Frontal cortex (tissue), 4 donors: ENCODE data around the gene FAM89A. TPM values are rescaled to one million over a fixed set of nuclear protein-coding genes. Genes with fewer than 3 reads are reported as not detected.

Experiments
- DNase-seq, 2 donors: peaks; one replicate each; pipeline ENCODE4 v3.0.0; 2012; ENCODE audit warnings: low spot score in 2 of 2
- FAIRE-seq: peaks from 2 replicates; lab custom pipeline; 2012; peaks lifted over from hg19 to GRCh38; lab: Jason Lieb, UNC
- total RNA-seq: library from RNA; depleted of rRNA; stranded (reverse); fragments of >200 nt; gene quantifications from one replicate; pipeline ENCODE4 v1.2.3, GENCODE V29; 2014
- donor health status: control.
- donor health status: control.
- donor health status: control.

The FAM89A gene
- 2.9 TPM for total RNA-seq

DNA sequence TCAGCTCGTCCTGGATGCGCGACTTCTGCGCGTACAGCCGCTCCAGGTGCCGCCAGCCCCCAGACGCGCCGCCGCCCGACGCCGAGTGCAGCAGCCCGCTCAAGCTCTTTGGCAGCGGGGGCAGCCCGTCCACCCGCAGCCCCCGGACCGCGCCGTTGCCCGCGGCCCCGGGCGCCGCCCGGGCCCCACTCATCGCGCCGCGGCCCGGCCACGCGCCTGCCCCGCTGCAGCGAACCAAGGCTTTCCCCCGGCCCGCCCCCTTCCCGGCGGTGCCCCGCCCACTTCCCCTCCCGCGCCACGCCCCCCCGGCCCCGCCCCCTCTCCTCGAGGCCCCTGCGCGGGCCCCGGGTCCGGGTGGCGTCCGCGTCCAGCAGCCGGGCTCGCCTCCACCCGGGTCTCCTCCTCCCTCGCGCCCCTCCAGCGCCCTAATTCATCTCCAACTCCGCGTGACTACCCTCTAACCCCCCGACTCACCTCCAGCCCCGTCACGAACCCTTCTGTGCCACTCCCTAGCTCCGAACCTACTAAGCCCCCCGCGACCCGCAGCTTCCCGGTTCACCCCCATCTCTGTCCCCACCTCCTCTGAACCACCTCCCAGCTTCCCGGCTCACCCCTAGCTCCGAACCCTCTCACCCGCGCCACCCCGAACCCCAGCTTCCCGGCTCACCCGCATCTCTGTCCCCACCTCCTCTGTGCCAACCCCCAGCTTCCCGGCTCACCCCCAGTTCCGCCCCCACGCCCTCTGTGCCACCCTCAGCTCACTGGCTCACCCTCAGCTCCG is at the start of gene FAM89A:
TSS of gene FAM89A (minus strand) at position 236 of the 781 bp plus-strand sequence. CDS start at position 193, 43 bp downstream.
- DNase-seq (peak; percentile 87 to 90), FAIRE-seq (no peak)

DNA sequence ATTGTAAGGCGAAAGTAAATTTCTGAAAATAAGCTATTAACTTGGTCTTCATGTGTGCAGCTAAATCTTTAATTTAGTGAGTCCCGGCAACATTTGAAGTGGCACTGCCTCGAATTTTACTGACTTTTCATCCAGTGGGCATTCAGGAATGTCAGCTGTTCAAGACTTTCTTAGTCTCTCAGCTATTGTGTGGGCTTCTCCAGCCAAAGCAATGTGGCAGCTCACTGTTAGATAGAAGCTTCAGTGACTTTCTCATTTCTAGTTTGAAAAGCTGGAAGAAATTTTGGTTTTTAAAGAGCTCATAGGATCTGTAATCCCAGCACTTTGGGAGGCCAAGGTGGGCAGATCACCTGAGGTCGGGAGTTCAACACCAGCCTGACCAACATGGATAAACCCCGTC is 44.3 kb upstream of the FAM89A start:
- FAIRE-seq = no peak
- DNase-seq = no peak

DNA sequence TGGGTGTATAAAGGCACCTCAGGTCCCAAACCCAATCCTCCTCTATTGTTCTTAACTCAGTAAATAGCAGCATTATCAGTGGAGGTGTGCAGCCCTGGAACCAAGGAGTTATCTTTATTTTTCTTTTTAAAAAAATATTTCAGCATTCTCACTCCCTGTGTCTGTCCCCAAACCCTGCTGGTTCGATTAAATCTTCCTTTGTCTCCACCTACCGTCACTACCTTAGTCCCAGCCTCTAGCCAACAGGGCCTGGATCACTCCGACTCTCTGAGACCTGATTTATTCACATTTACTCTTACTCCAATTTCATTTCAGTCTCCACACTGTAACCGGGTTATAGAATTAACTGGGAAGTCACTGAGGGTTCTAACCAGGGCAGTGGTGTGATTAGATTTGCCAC is 39.1 kb upstream of the FAM89A start:
- DNase-seq = no peak
- FAIRE-seq = no peak

GRCh38 chr1:231078250-231078649 is 38.2 kb upstream of the FAM89A start:
- FAIRE-seq (no peak), DNase-seq (no peak)

DNA sequence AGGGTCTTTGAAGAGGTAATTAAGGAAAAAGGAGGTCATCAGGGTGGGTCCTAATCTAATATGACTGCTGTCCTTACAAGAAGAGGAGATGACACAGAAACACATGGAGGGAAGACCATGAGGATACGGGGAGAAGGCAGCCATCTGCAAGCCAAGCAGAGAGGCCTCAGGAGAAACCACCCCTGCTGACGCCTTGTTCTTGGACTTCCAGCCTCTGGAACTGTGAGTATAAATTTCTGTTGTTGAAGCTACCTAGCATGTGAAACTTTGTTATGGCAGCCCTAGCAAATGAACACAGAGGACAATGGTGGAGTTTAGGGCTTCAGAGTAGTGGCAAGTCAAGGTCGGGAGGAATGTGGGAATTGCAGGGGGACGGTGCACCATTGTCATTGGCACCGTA is 36.7 kb upstream of the FAM89A start:
- no peak for FAIRE-seq
- DNase-seq = no peak

- FAIRE-seq = no peak
These were observed 35.4 kb upstream of the FAM89A start for GRCh38 chr1:231075497-231075896.

GRCh38 chr1:231075020-231075419 is 35.0 kb upstream of the FAM89A start:
- DNase-seq = no peak
- FAIRE-seq = no peak

More at GRCh38 chr1:231075497-231075896, 35.4 kb upstream of the FAM89A start:
- no peak for DNase-seq

DNA sequence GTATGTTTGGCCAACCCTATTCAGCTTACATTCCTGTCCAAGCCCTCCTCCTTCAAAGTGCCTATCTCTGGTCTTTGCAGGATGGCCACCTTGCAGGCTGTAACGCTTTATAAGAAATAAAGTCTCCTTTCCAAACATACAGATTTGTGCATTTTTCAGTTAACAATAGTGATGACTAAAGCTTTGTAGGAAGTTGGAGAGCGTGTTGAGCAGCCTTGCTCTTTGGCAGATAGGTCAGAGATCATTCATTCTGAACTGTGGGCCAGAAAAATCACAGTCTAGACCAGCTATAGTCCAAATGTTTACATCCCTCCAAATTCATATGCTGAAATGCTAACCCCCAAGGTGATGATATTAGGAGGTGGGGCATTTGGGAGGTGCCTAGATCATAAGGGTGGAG is 34.0 kb upstream of the FAM89A start:
- DNase-seq (no peak), FAIRE-seq (no peak)

DNA sequence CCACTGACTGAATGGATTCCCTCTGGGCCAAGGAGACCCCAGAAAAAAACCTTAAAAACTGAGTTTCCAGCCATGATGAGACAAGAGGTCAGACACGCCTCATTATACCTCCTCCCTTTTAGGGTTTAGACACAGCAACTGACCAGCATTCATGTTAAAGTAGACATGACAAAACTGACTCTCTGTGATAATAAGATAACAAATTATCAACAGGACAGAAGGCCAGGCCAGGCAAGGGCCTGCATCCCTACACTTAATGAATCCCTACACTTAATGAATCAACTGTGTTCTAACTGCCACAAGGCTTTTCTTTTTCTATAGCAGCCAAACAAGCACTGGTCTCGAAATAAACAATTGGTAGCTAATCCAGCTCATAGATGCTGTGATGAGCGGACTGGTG is 33.3 kb upstream of the FAM89A start:
- no peak for DNase-seq
- FAIRE-seq = no peak

- DNase-seq (no peak), FAIRE-seq (no peak)
These were observed 32.5 kb upstream of the FAM89A start for GRCh38 chr1:231072502-231073094.

DNA sequence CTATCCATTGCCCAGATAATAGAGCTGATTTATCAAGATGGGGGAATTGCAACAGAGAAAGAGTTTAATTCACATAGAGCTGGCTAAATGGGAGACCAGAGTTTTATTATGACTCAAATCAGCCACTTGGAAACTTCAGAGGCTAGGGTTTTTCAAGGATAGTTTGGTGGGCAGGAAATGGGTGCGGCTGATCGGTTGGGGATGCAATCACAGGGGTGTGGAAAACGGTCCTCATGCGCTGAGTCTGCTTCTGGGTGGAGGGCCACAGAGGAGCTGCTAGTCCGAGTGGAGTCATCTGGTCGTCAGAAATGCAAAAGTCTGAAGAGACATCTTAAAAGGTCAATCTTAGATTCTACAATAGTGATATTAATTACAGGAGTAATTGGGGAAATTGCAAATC is 32.0 kb upstream of the FAM89A start:
- no peak for FAIRE-seq
- DNase-seq = no peak

DNA sequence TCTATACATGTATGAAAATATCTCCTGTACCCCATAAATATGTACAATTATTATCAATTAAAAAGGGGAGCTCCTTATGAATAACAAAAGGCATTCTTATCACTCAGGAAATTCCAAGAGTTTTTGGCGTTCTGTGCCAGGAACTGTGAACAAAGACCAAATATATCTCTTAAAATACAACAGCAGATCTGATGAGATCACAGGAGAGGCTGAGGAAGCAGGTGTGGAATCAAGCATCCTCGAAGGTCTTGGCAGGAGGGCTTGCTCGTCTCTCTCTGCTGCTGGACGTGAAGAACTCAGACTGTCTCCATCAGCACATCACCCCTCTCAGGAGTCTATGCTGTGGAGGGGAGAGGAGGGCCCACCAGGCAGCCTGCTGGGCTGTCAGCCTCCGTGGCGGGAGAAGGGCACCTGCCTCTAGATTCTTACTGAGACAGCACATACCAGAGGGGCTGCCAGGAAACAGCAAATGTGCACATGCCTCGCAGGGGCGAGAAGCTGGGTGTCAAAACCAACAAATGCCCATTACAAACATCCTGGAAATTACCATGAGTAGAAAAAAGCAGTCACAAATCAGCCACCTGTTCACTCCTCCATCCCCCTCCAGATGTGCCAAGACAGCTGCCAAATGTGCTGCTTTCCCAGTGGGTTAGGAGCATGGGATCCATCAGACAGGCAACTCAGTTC is 30.8 kb upstream of the FAM89A start:
- DNase-seq (no peak), FAIRE-seq (no peak)

DNA sequence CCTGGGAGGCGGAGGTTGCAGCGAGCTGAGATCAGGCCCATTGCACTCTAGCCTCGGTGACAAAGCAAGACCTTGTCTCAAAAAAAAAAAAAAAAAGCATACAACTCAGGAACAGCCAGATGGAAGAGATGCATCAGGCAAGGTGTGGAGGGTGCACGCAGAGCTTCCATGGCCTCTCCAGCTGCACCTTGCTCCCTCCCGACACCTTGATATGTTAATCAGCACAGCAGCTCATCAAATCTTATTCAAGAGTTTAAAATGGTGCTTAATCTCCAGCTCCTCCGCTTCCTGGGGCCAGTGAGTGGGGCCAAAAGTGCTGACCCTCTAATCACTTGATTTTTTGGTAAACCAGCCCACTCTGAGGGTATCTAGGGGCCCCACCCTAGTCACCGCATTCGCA is 29.3 kb upstream of the FAM89A start:
- DNase-seq (no peak), FAIRE-seq (no peak)

- DNase-seq = no peak
- FAIRE-seq = no peak
These were observed 28.7 kb upstream of the FAM89A start for GRCh38 chr1:231068762-231069161.

GRCh38 chr1:231065510-231066241 is 25.6 kb upstream of the FAM89A start:
- FAIRE-seq (no peak), DNase-seq (no peak)

- FAIRE-seq = no peak
- no peak for DNase-seq
These were observed 24.4 kb upstream of the FAM89A start for GRCh38 chr1:231064418-231064817.

DNA sequence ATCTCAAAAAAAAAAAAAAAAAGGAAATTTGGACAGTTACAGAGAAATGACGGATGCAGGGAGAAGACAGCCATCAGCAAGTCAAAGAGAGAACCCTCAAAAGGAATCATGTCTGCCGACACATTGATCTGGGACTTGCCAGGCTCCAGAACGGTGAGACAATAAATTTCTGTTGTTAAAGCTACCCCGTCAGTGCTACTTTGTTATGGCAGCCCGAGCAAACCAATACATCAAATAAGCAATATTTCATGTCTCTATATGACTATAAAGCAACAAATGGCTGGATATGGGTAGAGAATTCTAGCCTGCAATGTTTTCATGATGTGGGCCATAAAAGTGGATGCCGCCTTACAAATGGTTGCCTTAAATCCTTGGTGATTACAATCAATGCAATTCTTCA is 23.3 kb upstream of the FAM89A start:
- no peak for DNase-seq
- no peak for FAIRE-seq

DNA sequence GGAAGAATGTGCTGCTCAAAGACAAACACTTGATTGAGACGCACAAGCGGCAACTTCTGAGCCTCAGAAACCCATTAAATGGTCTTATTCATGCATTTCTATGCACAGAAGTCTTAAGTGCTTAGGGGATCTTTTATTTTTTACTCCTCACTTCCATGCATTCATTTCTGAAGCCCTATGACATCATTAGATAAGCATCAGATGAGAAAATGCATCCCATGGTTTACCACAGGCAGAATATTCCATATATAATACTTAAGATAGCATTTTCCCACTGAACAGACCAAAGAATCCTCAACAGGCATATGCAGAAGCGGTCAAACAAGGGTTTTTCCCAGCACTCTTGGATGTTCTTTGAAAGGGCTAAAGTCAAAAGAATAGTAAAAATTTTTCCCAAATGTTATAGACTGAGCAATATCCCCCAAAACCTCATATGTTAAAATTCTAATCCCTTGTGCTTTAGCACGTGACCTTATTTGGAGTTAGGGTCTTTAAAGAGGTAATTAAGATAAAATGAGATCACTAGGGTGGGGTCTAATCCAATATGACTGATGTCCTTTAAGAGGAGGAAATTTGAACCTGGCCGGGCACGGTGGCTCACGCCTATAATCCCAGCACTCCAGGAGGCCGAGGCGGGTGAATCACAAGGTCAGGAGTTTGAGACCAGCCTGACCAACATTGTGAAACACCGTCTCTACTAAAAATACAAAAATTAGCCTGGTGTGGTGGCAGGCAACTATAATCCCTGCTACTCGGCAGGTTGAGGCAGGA is 22.6 kb upstream of the FAM89A start:
- DNase-seq = no peak
- FAIRE-seq = no peak

- DNase-seq (no peak), FAIRE-seq (no peak)
These were observed 19.6 kb upstream of the FAM89A start for GRCh38 chr1:231059566-231060193.
